HEK293 (cell line): ENCODE data around the gene EYA2.

Experiments
- CTCF ChIA-PET: fragments of 350-600 bp; formaldehyde crosslinking; extraction: SDS; loops from one replicate; lab custom pipeline; 2021; ENCODE audit warnings: antibody characterized with exemption; lab: Yijun Ruan, JAX
- POLR2A ChIA-PET: fragments of 300-600 bp; formaldehyde crosslinking; extraction: SDS; loops from one replicate; lab custom pipeline; 2020; ENCODE audit warnings: antibody characterized with exemption, inconsistent platforms; lab: Yijun Ruan, JAX
- H3K27ac ChIP-seq: fragments of 200-500 bp; sonication (Bioruptor generic); 2 replicates; pipeline ENCODE4 v1.5.1; 2014; ENCODE audit warnings: low read depth, low read length, control low read depth, inconsistent platforms; ENCODE audit errors: extremely low read depth
- H3K36me3 ChIP-seq, 2 experiments: fragments of 200-500 bp in 1 of 2; sonication (Bioruptor generic) in 1 of 2; 1 replicate in 1 of 2; 2 replicates in 1 of 2; pipeline ENCODE4 v1.5.1; 2014 to 2017; ENCODE audit warnings: inconsistent platforms in 2 of 2, low read length in 2 of 2; ENCODE audit not compliant: control insufficient read depth in 2 of 2, insufficient read depth in 1 of 2
- H3K4me1 ChIP-seq: fragments of 200-500 bp; sonication (Bioruptor generic); 2 replicates; pipeline ENCODE4 v1.5.1; 2014; ENCODE audit warnings: mild to moderate bottlenecking, low read length, inconsistent platforms; ENCODE audit not compliant: control insufficient read depth, insufficient read depth
- H3K4me3 ChIP-seq: 2 replicates; pipeline ENCODE4 v1.5.1; 2011; ENCODE audit warnings: low read depth, mild to moderate bottlenecking, control low read depth, low read length, moderate library complexity
- H3K9me3 ChIP-seq: fragments of 200-500 bp; sonication (Bioruptor generic); 2 replicates; pipeline ENCODE4 v1.5.1; 2014; ENCODE audit warnings: low read depth, low read length, inconsistent platforms; ENCODE audit not compliant: control insufficient read depth, insufficient read depth
- GLI2 ChIP-seq: fragments of 450-650 bp; formaldehyde crosslinking; IDR thresholded peaks from 2 replicates; pipeline ENCODE4; 2017; ENCODE audit warnings: missing biosample characterization, missing genetic modification characterization, low read depth, borderline replicate concordance
- SCRT2 ChIP-seq: fragments of 450-650 bp; formaldehyde crosslinking; IDR thresholded peaks from 2 replicates; pipeline ENCODE4 v1.5.1; 2016; ENCODE audit warnings: missing biosample characterization, missing genetic modification characterization
- YY1 ChIP-seq: fragments of 450-650 bp; formaldehyde crosslinking; IDR thresholded peaks from 2 replicates; pipeline ENCODE4 v1.5.1; 2018; ENCODE audit warnings: missing biosample characterization, missing genetic modification characterization
- ZBTB20 ChIP-seq: fragments of 450-650 bp; formaldehyde crosslinking; IDR thresholded peaks from 2 replicates; pipeline ENCODE4 v1.5.1; 2016; ENCODE audit warnings: missing biosample characterization, missing genetic modification characterization
- ZBTB8A ChIP-seq: fragments of 450-650 bp; formaldehyde crosslinking; IDR thresholded peaks from 2 replicates; pipeline ENCODE4 v1.5.1; 2016; ENCODE audit warnings: missing biosample characterization, missing genetic modification characterization
- ZFP69B ChIP-seq: fragments of 450-650 bp; formaldehyde crosslinking; IDR thresholded peaks from 2 replicates; pipeline ENCODE4 v1.5.1; 2016; ENCODE audit warnings: missing biosample characterization, missing genetic modification characterization
- ZNF133 ChIP-seq: fragments of 450-650 bp; formaldehyde crosslinking; IDR thresholded peaks from 2 replicates; pipeline ENCODE4 v1.5.1; 2016; ENCODE audit warnings: missing biosample characterization, missing genetic modification characterization
- ZNF16 ChIP-seq: fragments of 450-650 bp; formaldehyde crosslinking; IDR thresholded peaks from 2 replicates; pipeline ENCODE4 v1.5.1; 2016; ENCODE audit warnings: low read depth, missing biosample characterization, missing genetic modification characterization
- ZNF223 ChIP-seq: fragments of 450-650 bp; formaldehyde crosslinking; IDR thresholded peaks from 2 replicates; pipeline ENCODE4 v1.5.1; 2016; ENCODE audit warnings: missing biosample characterization, missing genetic modification characterization
- ZNF302 ChIP-seq: fragments of 450-650 bp; formaldehyde crosslinking; IDR thresholded peaks from 2 replicates; pipeline ENCODE4 v1.5.1; 2016; ENCODE audit warnings: missing biosample characterization, missing genetic modification characterization, low read depth
- ZNF350 ChIP-seq: fragments of 450-650 bp; formaldehyde crosslinking; IDR thresholded peaks from 2 replicates; pipeline ENCODE4 v1.5.0; 2017; ENCODE audit warnings: missing biosample characterization, mild to moderate bottlenecking, missing genetic modification characterization
- ZNF394 ChIP-seq: fragments of 450-650 bp; formaldehyde crosslinking; IDR thresholded peaks from 2 replicates; pipeline ENCODE4 v1.5.1; 2016; ENCODE audit warnings: missing biosample characterization, missing genetic modification characterization, mild to moderate bottlenecking, moderate library complexity, borderline replicate concordance
- ZNF433 ChIP-seq: fragments of 450-650 bp; formaldehyde crosslinking; IDR thresholded peaks from 2 replicates; pipeline ENCODE4 v1.5.1; 2016; ENCODE audit warnings: missing biosample characterization, missing genetic modification characterization, low read depth
- ZNF530 ChIP-seq: fragments of 450-650 bp; formaldehyde crosslinking; IDR thresholded peaks from 2 replicates; pipeline ENCODE4 v1.5.1; 2016; ENCODE audit warnings: low read depth, missing biosample characterization, missing genetic modification characterization
- ZNF600 ChIP-seq: fragments of 450-650 bp; formaldehyde crosslinking; IDR thresholded peaks from 2 replicates; pipeline ENCODE4 v1.5.1; 2016; ENCODE audit warnings: missing biosample characterization, missing genetic modification characterization
- ZNF623 ChIP-seq: fragments of 450-650 bp; formaldehyde crosslinking; IDR thresholded peaks from 2 replicates; pipeline ENCODE4 v1.5.1; 2016; ENCODE audit warnings: missing biosample characterization, missing genetic modification characterization
- ZNF677 ChIP-seq: fragments of 450-650 bp; IDR thresholded peaks from 2 replicates; pipeline ENCODE4 v1.5.0; 2018; ENCODE audit warnings: missing biosample characterization, mild to moderate bottlenecking, missing genetic modification characterization, moderate library complexity
- ZNF777 ChIP-seq: fragments of 450-650 bp; formaldehyde crosslinking; IDR thresholded peaks from 2 replicates; pipeline ENCODE4 v1.5.1; 2017; ENCODE audit warnings: missing biosample characterization, missing genetic modification characterization, borderline replicate concordance
- TF ChIP-seq, protein P1 (sequence below): IDR thresholded peaks from 2 replicates; pipeline ENCODE4 v1.6.1; 2011; ENCODE audit warnings: mild to moderate bottlenecking, low read depth, low read length, borderline replicate concordance
- TF ChIP-seq, protein P2 (sequence below): fragments of 450-650 bp; formaldehyde crosslinking; IDR thresholded peaks from 2 replicates; pipeline ENCODE4 v1.5.1; 2016; ENCODE audit warnings: missing biosample characterization, missing genetic modification characterization
- TF ChIP-seq, protein P3 (sequence below): sonication (generic); formaldehyde crosslinking; IDR thresholded peaks from 2 replicates; pipeline ENCODE4 v1.8.1; 2022; ENCODE audit warnings: mild to moderate bottlenecking, moderate library complexity, missing genetic modification reagents
- TF ChIP-seq, protein P4 (sequence below): fragments of 450-650 bp; formaldehyde crosslinking; IDR thresholded peaks from 2 replicates; pipeline ENCODE4 v1.5.1; 2016; ENCODE audit warnings: missing biosample characterization, missing genetic modification characterization

EYA2 gene

DNA sequence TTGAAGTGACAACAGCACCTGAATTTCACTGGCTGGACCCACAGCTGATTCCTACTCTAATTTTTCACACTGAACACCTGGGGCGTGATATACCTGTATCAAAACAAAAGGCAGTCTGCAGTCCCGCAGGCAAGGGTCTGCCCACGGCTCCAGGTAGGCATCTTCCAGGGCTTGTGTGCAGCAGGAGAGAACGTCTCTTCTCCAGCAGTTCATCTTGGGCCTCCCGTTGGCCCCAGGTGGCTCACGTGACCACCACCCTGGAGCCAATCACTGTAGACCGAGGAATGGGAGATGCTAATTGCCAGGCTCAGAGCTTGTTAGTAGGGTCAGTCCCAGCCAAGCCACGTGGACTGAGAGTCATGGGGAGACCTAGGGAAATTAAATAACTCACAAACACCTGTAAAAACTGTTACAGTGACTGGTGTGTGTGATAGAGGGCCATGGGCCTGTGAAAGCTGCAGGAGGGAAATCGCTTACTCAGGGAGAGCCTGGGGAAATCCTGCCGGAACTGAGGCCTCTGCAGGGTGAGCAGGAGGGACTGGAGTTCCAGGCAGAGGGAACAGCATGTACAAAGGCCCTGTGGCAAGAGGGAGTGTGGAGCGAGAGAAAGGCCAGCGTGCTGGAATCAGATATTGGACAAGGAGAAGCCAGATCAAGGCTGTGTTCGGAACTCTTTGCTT lies 83.4 kb downstream of the EYA2 start:
- CTCF ChIA-PET: no interaction called here
- TF ChIP-seq ZNF623 (tag by site-specific recombination) (peak; percentile 51; the same call in 1 of the 2 replicates), SCRT2 (tag by site-specific recombination) (no peak)
- Histone ChIP-seq H3K4me1 (no peaks in the 10 kb centered on the region), H3K36me3 (no peaks in the 10 kb centered on the region), H3K9me3 (no peaks in the 10 kb centered on the region), H3K27ac (no peak overlapping the region), H3K4me3 (no peak overlapping the region)
- POLR2A ChIA-PET: no interaction called here

DNA sequence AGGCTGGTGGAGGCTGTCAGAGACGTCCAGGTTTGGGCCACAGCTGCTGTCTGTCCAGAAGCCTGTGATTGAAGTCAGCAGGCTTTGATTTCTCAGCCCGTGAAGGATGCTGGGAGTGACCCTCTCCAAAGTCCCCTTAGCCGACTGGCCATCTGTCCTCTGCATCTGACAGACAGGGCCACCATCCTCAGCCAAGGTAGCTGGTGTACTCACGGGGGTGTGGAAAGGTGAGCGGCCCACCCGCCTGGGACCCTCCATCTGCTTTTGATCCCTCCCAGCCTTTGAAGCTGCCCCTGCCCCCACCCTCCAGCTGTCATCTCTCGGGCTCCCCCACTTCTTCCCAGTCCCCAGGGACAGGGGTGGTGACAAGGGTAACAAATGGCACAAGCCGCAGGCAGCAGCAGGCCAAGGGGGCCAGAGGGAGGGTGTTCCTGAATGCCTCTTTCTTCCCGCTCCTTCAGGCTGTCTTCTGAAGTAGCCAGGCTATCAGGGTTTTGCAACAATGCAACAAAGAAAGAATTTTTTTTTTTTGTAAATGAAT lies 84.4 kb downstream of the EYA2 start:
- ChIA-PET CTCF (interaction anchor here (0.7 to 1.4 kb wide), 2 partner anchors 10 to 11 kb away, joined by 3 read pairs; no protein-coding TSS in a partner anchor), POLR2A (no interaction called here)
- Histone ChIP-seq H3K27ac (no peak overlapping the region), H3K4me3 (no peak overlapping the region), H3K9me3 (no peaks in the 10 kb centered on the region), H3K4me1 (no peaks in the 10 kb centered on the region), H3K36me3 (no peaks in the 10 kb centered on the region)
- TF ChIP-seq YY1 (tag by site-specific recombination): no peak
- no peak for TF ChIP-seq ZNF777
- TF ChIP-seq ZNF16 (tag by site-specific recombination): no peak
- TF ChIP-seq ZNF530 (tag by site-specific recombination): no peak
- no peak for TF ChIP-seq GLI2 (tag by site-specific recombination)
- no peak for TF ChIP-seq ZBTB20
- TF ChIP-seq ZBTB8A (tag by site-specific recombination): no peak
- TF ChIP-seq ZNF600: no peak

DNA sequence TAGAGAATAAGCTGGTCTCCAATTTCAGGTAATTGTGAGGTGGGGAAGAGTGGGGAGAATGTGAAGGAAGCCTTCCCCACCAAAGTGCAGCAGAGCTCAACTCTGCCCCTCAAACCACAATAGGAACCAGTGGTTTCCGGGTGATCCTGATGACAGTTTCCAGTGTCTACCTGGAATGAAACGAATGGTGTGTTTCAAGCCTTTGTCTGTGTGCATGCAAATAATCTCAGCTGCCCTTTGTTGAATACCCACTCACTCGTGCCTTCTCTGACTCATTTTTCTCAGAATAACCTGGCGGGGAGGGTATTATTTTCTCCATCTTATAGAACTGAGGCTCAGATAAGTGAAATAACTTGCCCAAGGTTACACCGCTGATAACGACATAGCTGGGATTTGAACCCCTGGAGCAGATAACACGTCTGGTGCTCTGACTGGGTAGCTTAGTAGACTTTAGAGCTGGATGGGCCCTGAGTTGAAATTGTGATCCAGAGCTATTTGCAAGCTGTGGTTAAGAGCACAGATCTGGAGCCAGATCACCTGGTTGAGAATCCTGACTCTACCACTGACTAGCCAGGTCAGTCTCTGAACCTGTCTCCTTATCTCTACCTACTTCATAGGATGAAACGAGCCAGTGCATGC lies 85.1 kb downstream of the EYA2 start:
- H3K9me3 ChIP-seq: no peaks in the 10 kb centered on the region
- no peaks in the 10 kb centered on the region for H3K36me3 ChIP-seq
- TF ChIP-seq ZBTB20: no peak
- TF ChIP-seq ZNF350: no peak
- TF ChIP-seq ZNF133 (tag by site-specific recombination): no peak
- no peak for TF ChIP-seq ZFP69B
- TF ChIP-seq ZNF394: no peak
- no peak for TF ChIP-seq ZNF677 (tag by site-specific recombination)
- TF ChIP-seq ZNF223 (tag by site-specific recombination): no peak
- TF ChIP-seq ZNF433 (tag by site-specific recombination): no peak
- no peak for TF ChIP-seq ZBTB8A (tag by site-specific recombination)
- TF ChIP-seq, protein P1, sequence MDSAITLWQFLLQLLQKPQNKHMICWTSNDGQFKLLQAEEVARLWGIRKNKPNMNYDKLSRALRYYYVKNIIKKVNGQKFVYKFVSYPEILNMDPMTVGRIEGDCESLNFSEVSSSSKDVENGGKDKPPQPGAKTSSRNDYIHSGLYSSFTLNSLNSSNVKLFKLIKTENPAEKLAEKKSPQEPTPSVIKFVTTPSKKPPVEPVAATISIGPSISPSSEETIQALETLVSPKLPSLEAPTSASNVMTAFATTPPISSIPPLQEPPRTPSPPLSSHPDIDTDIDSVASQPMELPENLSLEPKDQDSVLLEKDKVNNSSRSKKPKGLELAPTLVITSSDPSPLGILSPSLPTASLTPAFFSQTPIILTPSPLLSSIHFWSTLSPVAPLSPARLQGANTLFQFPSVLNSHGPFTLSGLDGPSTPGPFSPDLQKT: no peak
- no peak for TF ChIP-seq ZNF16 (tag by site-specific recombination)
- TF ChIP-seq, protein P2, sequence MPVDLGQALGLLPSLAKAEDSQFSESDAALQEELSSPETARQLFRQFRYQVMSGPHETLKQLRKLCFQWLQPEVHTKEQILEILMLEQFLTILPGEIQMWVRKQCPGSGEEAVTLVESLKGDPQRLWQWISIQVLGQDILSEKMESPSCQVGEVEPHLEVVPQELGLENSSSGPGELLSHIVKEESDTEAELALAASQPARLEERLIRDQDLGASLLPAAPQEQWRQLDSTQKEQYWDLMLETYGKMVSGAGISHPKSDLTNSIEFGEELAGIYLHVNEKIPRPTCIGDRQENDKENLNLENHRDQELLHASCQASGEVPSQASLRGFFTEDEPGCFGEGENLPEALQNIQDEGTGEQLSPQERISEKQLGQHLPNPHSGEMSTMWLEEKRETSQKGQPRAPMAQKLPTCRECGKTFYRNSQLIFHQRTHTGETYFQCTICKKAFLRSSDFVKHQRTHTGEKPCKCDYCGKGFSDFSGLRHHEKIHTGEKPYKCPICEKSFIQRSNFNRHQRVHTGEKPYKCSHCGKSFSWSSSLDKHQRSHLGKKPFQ (tag by site-specific recombination): no peak
- TF ChIP-seq, protein P3, sequence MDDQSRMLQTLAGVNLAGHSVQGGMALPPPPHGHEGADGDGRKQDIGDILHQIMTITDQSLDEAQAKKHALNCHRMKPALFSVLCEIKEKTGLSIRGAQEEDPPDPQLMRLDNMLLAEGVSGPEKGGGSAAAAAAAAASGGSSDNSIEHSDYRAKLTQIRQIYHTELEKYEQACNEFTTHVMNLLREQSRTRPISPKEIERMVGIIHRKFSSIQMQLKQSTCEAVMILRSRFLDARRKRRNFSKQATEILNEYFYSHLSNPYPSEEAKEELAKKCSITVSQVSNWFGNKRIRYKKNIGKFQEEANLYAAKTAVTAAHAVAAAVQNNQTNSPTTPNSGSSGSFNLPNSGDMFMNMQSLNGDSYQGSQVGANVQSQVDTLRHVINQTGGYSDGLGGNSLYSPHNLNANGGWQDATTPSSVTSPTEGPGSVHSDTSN (CRISPR knock-in tag): no peak
- TF ChIP-seq ZNF302: no peak
- TF ChIP-seq, protein P4, sequence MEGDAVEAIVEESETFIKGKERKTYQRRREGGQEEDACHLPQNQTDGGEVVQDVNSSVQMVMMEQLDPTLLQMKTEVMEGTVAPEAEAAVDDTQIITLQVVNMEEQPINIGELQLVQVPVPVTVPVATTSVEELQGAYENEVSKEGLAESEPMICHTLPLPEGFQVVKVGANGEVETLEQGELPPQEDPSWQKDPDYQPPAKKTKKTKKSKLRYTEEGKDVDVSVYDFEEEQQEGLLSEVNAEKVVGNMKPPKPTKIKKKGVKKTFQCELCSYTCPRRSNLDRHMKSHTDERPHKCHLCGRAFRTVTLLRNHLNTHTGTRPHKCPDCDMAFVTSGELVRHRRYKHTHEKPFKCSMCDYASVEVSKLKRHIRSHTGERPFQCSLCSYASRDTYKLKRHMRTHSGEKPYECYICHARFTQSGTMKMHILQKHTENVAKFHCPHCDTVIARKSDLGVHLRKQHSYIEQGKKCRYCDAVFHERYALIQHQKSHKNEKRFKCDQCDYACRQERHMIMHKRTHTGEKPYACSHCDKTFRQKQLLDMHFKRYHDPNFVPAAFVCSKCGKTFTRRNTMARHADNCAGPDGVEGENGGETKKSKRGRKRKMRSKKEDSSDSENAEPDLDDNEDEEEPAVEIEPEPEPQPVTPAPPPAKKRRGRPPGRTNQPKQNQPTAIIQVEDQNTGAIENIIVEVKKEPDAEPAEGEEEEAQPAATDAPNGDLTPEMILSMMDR (tag by site-specific recombination): no peak
- no peaks in the 10 kb centered on the region for H3K4me1 ChIP-seq
- no peak overlapping the region for H3K27ac ChIP-seq
- CTCF ChIA-PET: interaction anchor here (0.7 to 1.4 kb wide), 2 partner anchors 9 to 12 kb away, joined by 3 read pairs; no protein-coding TSS in a partner anchor
- no peak overlapping the region for H3K4me3 ChIP-seq
- POLR2A ChIA-PET: no interaction called here
